Gastroesophageal sphincter (tissue), 3 donors: ENCODE measurements around the gene LXN.
"Not testable (repeated sequence)": the region's sequence is repeated elsewhere in the genome, so short reads cannot be mapped to it uniquely, and the experiment has no call there.

ENCODE experiments used
- CTCF ChIP-seq, 4 experiments: fragments of 200-600 bp in 2 of 4; fragments of 450-650 bp in 2 of 4; sonication (generic) in 1 of 4; IDR thresholded peaks; one replicate each; pipeline ENCODE4 v1.5.1; 2017 to 2019; ENCODE audit warnings: antibody characterized with exemption in 4 of 4, mild to moderate bottlenecking in 2 of 4, moderate library complexity in 2 of 4
- EP300 ChIP-seq: sonication (generic); formaldehyde crosslinking; IDR thresholded peaks from one replicate; pipeline ENCODE4 v1.6.1; 2017; ENCODE audit warnings: antibody characterized with exemption, mild to moderate bottlenecking
- POLR2A ChIP-seq, 2 donors: fragments of 450-650 bp; IDR thresholded peaks; one replicate each; pipeline ENCODE4 v1.6.1; 2017; ENCODE audit warnings: antibody characterized with exemption in 2 of 2, mild to moderate bottlenecking in 2 of 2, moderate library complexity in 1 of 2
- POLR2AphosphoS5 ChIP-seq: sonication (generic); formaldehyde crosslinking; IDR thresholded peaks from one replicate; pipeline ENCODE4 v1.6.1; 2017; ENCODE audit warnings: antibody characterized with exemption

- TF ChIP-seq CTCF (IDR thresholded peaks at IDR 0.05); EP300; POLR2AphosphoS5; POLR2A (IDR thresholded peaks at IDR 0.05): not testable (repeated sequence)
Observed at GRCh38 chr3:158693866-158694456, 21.5 kb upstream of the LXN start.
